Femur (tissue), 1 donor: Measurements from ENCODE around the gene BMPER.

ENCODE experiments used
- DNase-seq: peaks from one replicate; pipeline ENCODE4 v3.0.0-alpha.2; 2017

The BMPER gene

DNA sequence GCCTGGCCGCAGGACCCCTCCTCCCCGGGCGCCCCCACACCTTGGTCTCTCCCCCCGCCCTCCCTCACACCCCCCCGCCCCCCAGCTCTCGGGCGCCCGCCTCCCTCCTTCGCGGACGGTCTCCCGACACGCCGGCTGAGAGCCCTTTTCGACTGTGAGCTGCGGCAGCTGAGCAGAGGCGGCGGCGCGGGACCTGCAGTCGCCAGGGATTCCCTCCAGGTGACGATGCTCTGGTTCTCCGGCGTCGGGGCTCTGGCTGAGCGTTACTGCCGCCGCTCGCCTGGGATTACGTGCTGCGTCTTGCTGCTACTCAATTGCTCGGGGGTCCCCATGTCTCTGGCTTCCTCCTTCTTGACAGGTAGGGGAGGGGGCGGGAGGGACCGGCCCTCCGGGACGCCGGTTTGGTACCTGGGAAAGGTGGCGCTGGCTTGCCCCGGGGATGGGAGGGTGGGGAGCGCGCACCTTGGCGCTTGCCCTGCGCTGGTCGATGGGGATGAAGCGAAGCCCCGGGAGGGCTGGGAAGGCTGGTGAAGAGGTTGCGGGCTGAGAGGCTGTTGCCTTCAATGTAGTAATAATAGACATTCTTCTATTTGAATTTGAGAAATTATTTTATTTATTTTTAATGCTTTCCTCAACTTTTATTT lies at the start of gene BMPER:
TSS of gene BMPER (plus strand) at position 151 of the 644 bp plus-strand sequence. CDS start at position 226, 75 bp downstream.
- DNase-seq = peak; percentile 54

DNA sequence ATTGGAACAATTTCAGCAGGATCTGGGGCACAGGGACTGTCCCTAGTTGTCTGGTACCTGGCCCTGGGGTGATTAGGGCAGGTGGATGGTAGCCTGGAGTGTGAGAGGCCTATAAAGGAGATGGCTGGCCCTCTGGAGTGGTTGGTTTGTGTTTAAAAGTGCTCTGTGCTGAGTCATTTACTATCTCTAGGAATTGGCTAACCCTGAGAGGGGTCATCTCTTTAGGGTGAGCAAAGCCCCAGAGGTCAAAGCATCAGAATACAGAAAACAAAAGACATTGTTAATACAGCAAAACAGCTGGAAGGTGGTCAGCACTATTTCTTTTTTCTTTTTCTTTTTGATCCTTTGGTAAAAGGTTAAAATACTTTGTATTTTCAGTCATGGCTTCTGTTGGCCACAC lies 43.4 kb upstream of the BMPER start:
- DNase-seq = no peak

DNA sequence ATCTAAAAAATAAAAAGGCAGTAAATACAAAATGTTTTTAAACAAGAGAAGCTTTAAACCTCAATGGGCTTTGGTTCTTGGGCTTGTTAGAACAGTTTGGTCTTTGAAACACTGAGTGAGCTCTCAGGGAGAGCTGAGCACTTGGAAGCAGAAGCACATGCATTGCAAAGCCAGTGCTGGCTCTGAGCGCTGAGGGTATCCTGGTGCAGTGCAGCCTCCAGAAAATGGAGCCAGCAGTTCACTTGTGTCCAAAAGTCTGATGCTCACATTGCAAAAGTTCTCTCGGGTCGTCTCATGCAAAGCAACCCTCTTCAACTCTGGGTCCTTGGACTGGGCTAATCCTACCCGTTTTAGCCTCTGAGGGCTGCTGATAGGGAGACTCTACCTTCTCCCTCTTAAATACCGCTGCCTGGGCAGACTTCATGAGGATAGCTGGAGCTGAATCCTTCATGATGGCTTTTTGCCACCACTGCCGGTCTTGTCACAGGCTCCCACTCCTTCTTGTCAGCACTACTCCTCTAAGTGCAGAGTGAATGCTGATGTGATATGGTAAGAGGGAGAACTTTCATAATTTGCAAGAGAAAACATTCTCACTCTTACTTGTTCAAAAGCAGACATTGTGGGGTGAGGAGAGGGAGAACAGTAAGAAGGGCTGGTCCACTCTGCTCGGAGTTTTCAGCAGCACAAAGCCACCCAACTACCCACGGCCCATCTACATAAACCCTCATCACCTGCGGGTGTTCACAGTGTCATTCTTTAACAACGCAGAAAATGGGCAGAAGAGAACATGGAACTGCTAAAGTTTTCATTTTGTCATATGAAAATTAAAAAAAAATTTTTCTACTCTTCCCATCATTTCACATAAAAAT lies 42.2 kb upstream of the BMPER start:
- DNase-seq = peak; percentile 39

DNA sequence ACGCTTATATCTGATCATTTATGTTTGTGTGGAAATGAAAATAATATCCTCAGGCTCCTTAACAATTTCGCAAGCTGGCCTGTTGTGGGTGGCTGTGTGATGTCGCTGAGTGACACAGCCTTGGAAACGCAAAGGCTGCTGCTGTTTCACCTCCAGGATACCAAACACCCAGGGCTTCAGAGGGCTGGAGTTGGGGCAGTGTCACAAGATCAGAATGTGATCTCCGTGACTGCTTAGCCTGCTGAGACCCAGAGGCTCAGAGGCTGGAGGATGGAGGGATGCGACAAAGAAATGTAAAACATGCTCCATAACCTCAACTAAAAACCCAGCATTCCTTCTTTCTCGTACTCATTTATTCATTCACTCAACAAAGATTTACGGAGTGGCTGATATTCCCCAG lies 37.2 kb upstream of the BMPER start:
- no peak for DNase-seq

- no peak for DNase-seq
Measured at GRCh38 chr7:33869176-33869575, 36.2 kb upstream of the BMPER start.

GRCh38 chr7:33870120-33870519 lies 35.2 kb upstream of the BMPER start:
- no peak for DNase-seq

GRCh38 chr7:33872870-33873269 lies 32.5 kb upstream of the BMPER start:
- no peak for DNase-seq

- no peak for DNase-seq
Measured at GRCh38 chr7:33873518-33873917, 31.8 kb upstream of the BMPER start.

- DNase-seq = no peak
Measured at GRCh38 chr7:33873981-33874750, 31.2 kb upstream of the BMPER start.

DNA sequence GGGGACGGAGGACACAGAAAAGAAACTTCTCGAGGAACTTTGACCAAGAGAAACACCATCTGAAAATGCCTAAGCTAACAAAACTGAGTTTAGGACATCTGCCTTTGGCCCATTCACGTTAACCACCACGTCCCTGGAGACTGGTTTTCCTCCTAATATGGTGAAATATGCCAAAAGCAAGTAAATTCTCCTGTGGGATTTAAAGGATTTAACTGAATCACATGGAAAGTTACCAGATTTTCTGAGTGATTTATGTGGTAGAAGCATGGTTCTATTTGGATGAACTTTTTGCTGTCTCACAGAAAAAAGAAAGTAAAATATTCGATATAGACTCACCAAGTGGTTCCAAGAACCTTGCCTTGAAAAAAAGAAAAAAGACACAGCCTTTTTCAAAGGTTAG lies 30.4 kb upstream of the BMPER start:
- no peak for DNase-seq

GRCh38 chr7:33876596-33877274 lies 28.6 kb upstream of the BMPER start:
- no peak for DNase-seq

- DNase-seq = no peak
Measured at GRCh38 chr7:33880787-33881186, 24.6 kb upstream of the BMPER start.

DNA sequence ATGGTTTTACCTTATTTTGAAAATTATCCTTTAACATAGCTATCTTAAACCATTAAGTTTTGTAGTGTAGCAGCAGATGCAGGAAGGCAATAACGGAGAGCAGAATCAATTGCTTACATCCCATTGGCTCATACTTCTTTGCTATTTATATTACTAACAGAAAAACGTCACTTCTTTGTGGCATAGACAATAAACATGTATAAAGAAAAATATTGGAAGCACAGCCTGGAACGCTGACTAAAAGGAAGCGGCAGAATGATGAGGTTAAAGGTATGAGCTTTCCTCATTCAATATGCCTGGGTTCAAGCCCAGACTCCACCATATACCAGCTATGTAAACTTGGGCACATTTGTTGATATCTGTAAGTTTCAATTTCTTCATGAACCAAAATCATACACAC lies 24.0 kb upstream of the BMPER start:
- no peak for DNase-seq

- no peak for DNase-seq
Measured at GRCh38 chr7:33882040-33882837, 23.1 kb upstream of the BMPER start.

DNA sequence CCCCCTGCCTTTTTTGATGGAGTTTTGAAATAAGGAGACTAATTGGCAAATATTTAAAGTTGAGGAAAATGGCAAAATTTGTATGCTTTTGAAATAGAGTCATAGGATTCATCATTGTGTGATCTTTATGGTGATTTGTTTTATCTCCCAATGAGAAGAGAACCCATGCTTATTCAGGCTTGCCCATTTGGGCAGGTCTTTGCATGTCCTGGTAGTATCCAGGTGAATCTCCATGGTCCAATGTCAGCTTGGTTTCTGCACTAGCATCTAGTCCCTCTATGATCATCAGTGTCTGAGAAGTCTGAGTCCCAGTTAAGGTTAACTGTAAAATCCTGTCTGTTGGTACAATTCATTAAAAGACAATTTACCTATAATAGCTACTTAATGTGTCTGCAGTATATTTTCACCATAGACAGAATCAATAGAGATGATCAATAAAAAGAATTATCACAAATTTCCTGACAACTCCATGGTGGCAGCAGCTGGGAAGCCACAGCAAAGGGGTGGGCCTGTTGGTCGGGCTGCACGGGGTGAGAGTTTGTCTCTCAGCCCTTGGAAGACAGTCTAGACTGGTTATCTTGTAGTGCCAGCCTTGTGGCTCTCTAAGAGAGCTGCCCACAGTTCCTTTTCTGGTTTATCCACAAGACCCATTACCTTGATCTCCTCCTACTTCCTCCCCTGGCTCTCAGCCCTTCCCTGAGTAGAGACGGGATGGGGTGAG lies 22.2 kb upstream of the BMPER start:
- no peak for DNase-seq

- DNase-seq = no peak
Measured at GRCh38 chr7:33883671-33883965, 21.7 kb upstream of the BMPER start.

- no peak for DNase-seq
Measured at GRCh38 chr7:33885290-33886148, 19.8 kb upstream of the BMPER start.

- no peak for DNase-seq
Measured at GRCh38 chr7:33886149-33886623, 19.2 kb upstream of the BMPER start.

- no peak for DNase-seq
Measured at GRCh38 chr7:33887266-33887975, 17.9 kb upstream of the BMPER start.

GRCh38 chr7:33888166-33888565 lies 17.2 kb upstream of the BMPER start:
- DNase-seq = no peak
